GM12878 (cell line): ENCODE results near the gene C1orf87. TPM values are rescaled to one million over a fixed set of nuclear protein-coding genes. Genes with fewer than 3 reads are reported as not detected.

Source experiments
- ATAC-seq: fragments of 200-7000 bp; cut with Tn5 transposase; 3 replicates; pipeline ENCODE4 v1.9.1; 2020; ENCODE audit warnings: mild to moderate bottlenecking, moderate library complexity
- BruUV-seq: library from RNA; stranded (reverse); fragments of 400-500 nt; replicated peaks from 2 replicates; lab custom pipeline; 2021; lab: Mats Ljungman, UMichigan
- CTCF ChIA-PET: fragments of 300-600 bp; sonication (Branson Sonifier 250); formaldehyde crosslinking; extraction: SDS; loops from one replicate; lab custom pipeline; 2021; ENCODE audit warnings: inconsistent platforms; lab: Yijun Ruan, JAX
- POLR2A ChIA-PET: fragments of 350-600 bp; formaldehyde crosslinking; extraction: SDS; loops from one replicate; lab custom pipeline; 2021; ENCODE audit warnings: inconsistent platforms; lab: Charles Lee
- RAD21 ChIA-PET: fragments of 300-600 bp; sonication (Branson Sonifier 250); formaldehyde crosslinking; loops from one replicate; lab custom pipeline; 2023; ENCODE audit warnings: antibody characterized with exemption; ENCODE audit not compliant: unreplicated experiment; lab: Charles Lee
- SMC1A ChIA-PET: fragments of 300-600 bp; sonication (Branson Sonifier 250); formaldehyde crosslinking; loops from one replicate; lab custom pipeline; 2023; ENCODE audit not compliant: unreplicated experiment, uncharacterized antibody; lab: Charles Lee
- DNase-seq: peaks from one replicate; pipeline ENCODE4 v3.0.0-alpha.2; 2011; ENCODE audit warnings: low read depth, low spot score
- FAIRE-seq: peaks from 3 replicates; lab custom pipeline; 2011; peaks lifted over from hg19 to GRCh38; lab: Jason Lieb, UNC
- H2AFZ ChIP-seq: 2 replicates; pipeline ENCODE4 v1.6.0; 2011; ENCODE audit warnings: low read depth, low read length, control low read depth; ENCODE audit not compliant: control insufficient read depth
- H3K27ac ChIP-seq: 2 replicates; pipeline ENCODE4 v1.5.1; 2011; ENCODE audit warnings: control low read depth; ENCODE audit not compliant: control insufficient read depth, insufficient read depth
- H3K27me3 ChIP-seq, 2 experiments: replicated peaks in 1 of 2; 2 replicates each; pipeline versions ENCODE4 v1.6.0 to v1.6.1; 2011; ENCODE audit warnings: low read length in 1 of 2; ENCODE audit not compliant: control insufficient read depth in 2 of 2, insufficient read depth in 2 of 2
- H3K36me3 ChIP-seq, 2 experiments: 2 replicates each; pipeline ENCODE4 v1.5.1; 2011; ENCODE audit warnings: low read length in 1 of 2; ENCODE audit not compliant: control insufficient read depth in 2 of 2, insufficient read depth in 2 of 2
- H3K4me1 ChIP-seq: 2 replicates; pipeline ENCODE4 v1.6.1; 2011; ENCODE audit warnings: mild to moderate bottlenecking, low read length, moderate library complexity, mixed read lengths; ENCODE audit not compliant: control insufficient read depth, insufficient read depth
- H3K4me2 ChIP-seq: 2 replicates; pipeline ENCODE4 v1.6.0; 2011; ENCODE audit warnings: control low read depth; ENCODE audit not compliant: control insufficient read depth, insufficient read depth
- H3K4me3 ChIP-seq: fragments of 200-600 bp; sonication (generic); 2 replicates; pipeline ENCODE4 v1.5.1; 2016
- H3K79me2 ChIP-seq: 2 replicates; pipeline ENCODE4 v1.6.0; 2011; ENCODE audit warnings: low read length; ENCODE audit not compliant: control insufficient read depth, insufficient read depth
- H3K9ac ChIP-seq: 2 replicates; pipeline ENCODE4 v1.8.0; 2011; ENCODE audit warnings: low read length, control low read depth, mixed read lengths; ENCODE audit not compliant: control insufficient read depth, insufficient read depth
- H3K9me3 ChIP-seq: replicated peaks from 3 replicates; pipeline ENCODE4 v1.5.1; 2011; ENCODE audit warnings: mild to moderate bottlenecking, low read length; ENCODE audit not compliant: control insufficient read depth, insufficient read depth
- H4K20me1 ChIP-seq: 2 replicates; pipeline ENCODE4 v1.6.0; 2011; ENCODE audit not compliant: control insufficient read depth, insufficient read depth
- ETV6 ChIP-seq, 2 experiments: fragments of 450-650 bp in 1 of 2; IDR thresholded peaks in 1 of 2; conservative IDR thresholded peaks in 1 of 2; 2 replicates each; pipeline ENCODE4 v1.6.1; 2014; ENCODE audit warnings: antibody characterized with exemption in 1 of 2, borderline replicate concordance in 1 of 2, low read depth in 1 of 2, mild to moderate bottlenecking in 1 of 2, moderate library complexity in 1 of 2
- EZH2 ChIP-seq: IDR thresholded peaks from 2 replicates; pipeline ENCODE4 v1.6.1; 2012; ENCODE audit warnings: low read depth, mild to moderate bottlenecking, control low read depth, inconsistent platforms, low read length, borderline replicate concordance; ENCODE audit not compliant: control insufficient read depth
- FOS ChIP-seq: IDR thresholded peaks from 3 replicates; pipeline ENCODE4 v1.6.1; 2011; ENCODE audit warnings: borderline replicate concordance; ENCODE audit not compliant: insufficient read length; ENCODE audit errors: extremely low read depth
- KAT2A ChIP-seq: conservative IDR thresholded peaks from 2 replicates; pipeline ENCODE4 v1.6.1; 2011; ENCODE audit warnings: low read depth, low read length; ENCODE audit not compliant: control insufficient read depth
- MEF2B ChIP-seq: fragments of 450-650 bp; IDR thresholded peaks from 2 replicates; pipeline ENCODE4 v1.6.1; 2018; ENCODE audit warnings: mild to moderate bottlenecking, moderate library complexity; ENCODE audit not compliant: partially characterized antibody, poor library complexity, severe bottlenecking
- MLLT1 ChIP-seq: fragments of 450-650 bp; IDR thresholded peaks from 2 replicates; pipeline ENCODE4 v1.6.1; 2016; ENCODE audit warnings: mild to moderate bottlenecking
- NFYB ChIP-seq: IDR thresholded peaks from 2 replicates; pipeline ENCODE4 v1.6.1; 2011; ENCODE audit warnings: low read depth, mild to moderate bottlenecking, low read length, improper control_type of control experiment, moderate library complexity; ENCODE audit not compliant: insufficient read depth
- PBX3 ChIP-seq: IDR thresholded peaks from 2 replicates; pipeline ENCODE4 v1.6.1; 2011; ENCODE audit warnings: mild to moderate bottlenecking, low read depth, low read length, moderate library complexity; ENCODE audit not compliant: insufficient replicate concordance
- POLR2A ChIP-seq: IDR thresholded peaks from 2 replicates; pipeline ENCODE4 v1.6.1; 2011; ENCODE audit warnings: low read depth, mild to moderate bottlenecking, low read length
- POLR2AphosphoS5 ChIP-seq: IDR thresholded peaks from 2 replicates; pipeline ENCODE4 v1.6.1; 2011; ENCODE audit warnings: mild to moderate bottlenecking, low read length, inconsistent platforms
- RCOR1 ChIP-seq: conservative IDR thresholded peaks from 2 replicates; pipeline ENCODE4 v1.6.1; 2012; ENCODE audit warnings: low read depth, low read length, improper control_type of control experiment
- SUZ12 ChIP-seq: fragments of 200-600 bp; sonication (generic); IDR thresholded peaks from one replicate; pipeline ENCODE4 v1.6.1; 2018; ENCODE audit warnings: antibody characterized with exemption, mild to moderate bottlenecking; ENCODE audit not compliant: unreplicated experiment
- TARDBP ChIP-seq: IDR thresholded peaks from 2 replicates; pipeline ENCODE4 v1.6.1; 2016; ENCODE audit warnings: borderline replicate concordance
- TCF12 ChIP-seq: IDR thresholded peaks from 2 replicates; pipeline ENCODE4 v1.6.1; 2011; ENCODE audit warnings: low read depth, mild to moderate bottlenecking, low read length
- ZNF24 ChIP-seq: fragments of 450-650 bp; IDR thresholded peaks from 2 replicates; pipeline ENCODE4 v1.6.1; 2017; ENCODE audit warnings: antibody characterized with exemption, mild to moderate bottlenecking
- WGBS: methylation state at CpG from one replicate; pipeline ENCODE4 v1.1.6; 2016; ENCODE audit warnings: low lambda C conversion rate; ENCODE audit not compliant: insufficient replicate concordance, insufficient coverage; ENCODE audit errors: missing lambda C conversion rate; 5-methylcytosine and 5-hydroxymethylcytosine counted together
- in situ Hi-C: fragments of 300-500 bp; cut with MboI; formaldehyde crosslinking; loops from 9 replicates; pipeline ENCODE4 v1.14.3; 2018; ENCODE audit warnings: mixed read lengths
- intact Hi-C: fragments of 100-400 bp; cut with micrococcal nuclease; formaldehyde crosslinking; loops from one replicate; pipeline ENCODE4 v1.14.2; 2022; ENCODE audit not compliant: unreplicated experiment
- polyA plus RNA-seq, 11 experiments: library from polyadenylated mRNA; depleted of rRNA in 4 of 11; unstranded in 6 of 11; stranded (reverse) in 5 of 11; fragments of >200 nt; fragmentation: Nextera tagmentation in 4 of 11; fragmentation: Illumina TruSeq in 1 of 11; extraction: Ambion mirVana in 4 of 11; extraction: Trizol in 1 of 11; gene quantifications; 1 replicate in 1 of 11; 2 replicates in 10 of 11; pipeline versions ENCODE4 v1.2.1 to v1.2.3, GENCODE V29; 2011 to 2016; ENCODE audit warnings: inconsistent platforms in 2 of 11, missing spikeins in 2 of 11, low read depth in 1 of 11
- total RNA-seq, 4 experiments: library from RNA; depleted of rRNA in 3 of 4; stranded (reverse); fragments of >200 nt in 3 of 4; fragmentation: Illumina TruSeq in 1 of 4; extraction: Trizol in 1 of 4; gene quantifications; 2 replicates each; pipeline versions ENCODE4 v1.2.1 to v1.2.3, GENCODE V29; 2013 to 2021
- TF ChIP-seq, protein P1 (sequence below): fragments of 450-650 bp; IDR thresholded peaks from 2 replicates; pipeline ENCODE4 v1.6.1; 2018; ENCODE audit warnings: mild to moderate bottlenecking, low read depth, moderate library complexity; ENCODE audit not compliant: partially characterized antibody

Gene C1orf87
- total and polyA plus RNA-seq, 10 of the 15 experiments (the other 5 are each of a cell fraction or from before 2014, with no cell fraction given), result not detected

- in situ Hi-C loops (no loop called here), intact Hi-C loops (no loop called here)
- Histone ChIP-seq H3K4me1 (no peaks in the 10 kb centered on the region), H3K9ac (no peak overlapping the region), H2AFZ (no peak overlapping the region), H3K36me3 (no peaks in the 10 kb centered on the region), H3K27me3 (no peaks in the 10 kb centered on the region; a peak in 1 of 4 replicates), H3K79me2 (no peaks in the 10 kb centered on the region), H3K9me3 (no peaks in the 10 kb centered on the region), H3K4me2 (no peak overlapping the region), H3K27ac (no peak overlapping the region), H3K4me3 (no peak overlapping the region), H4K20me1 (no peaks in the 10 kb centered on the region)
- CTCF ChIA-PET, result no interaction called here
- RAD21 ChIA-PET, result no interaction called here
- WGBS, result 0% methylated on average over 1 of the region's 1 CpG
- BruUV-seq, result no TSS peak
- DNase-seq, result no peak
- no peak for ATAC-seq
- TF ChIP-seq TCF12, result no peak
- no peak for TF ChIP-seq EZH2
- no peak for TF ChIP-seq RCOR1
- TF ChIP-seq KAT2A, result no peak
- no peak for TF ChIP-seq ZNF24
- no peak for TF ChIP-seq FOS
- TF ChIP-seq, protein P1, sequence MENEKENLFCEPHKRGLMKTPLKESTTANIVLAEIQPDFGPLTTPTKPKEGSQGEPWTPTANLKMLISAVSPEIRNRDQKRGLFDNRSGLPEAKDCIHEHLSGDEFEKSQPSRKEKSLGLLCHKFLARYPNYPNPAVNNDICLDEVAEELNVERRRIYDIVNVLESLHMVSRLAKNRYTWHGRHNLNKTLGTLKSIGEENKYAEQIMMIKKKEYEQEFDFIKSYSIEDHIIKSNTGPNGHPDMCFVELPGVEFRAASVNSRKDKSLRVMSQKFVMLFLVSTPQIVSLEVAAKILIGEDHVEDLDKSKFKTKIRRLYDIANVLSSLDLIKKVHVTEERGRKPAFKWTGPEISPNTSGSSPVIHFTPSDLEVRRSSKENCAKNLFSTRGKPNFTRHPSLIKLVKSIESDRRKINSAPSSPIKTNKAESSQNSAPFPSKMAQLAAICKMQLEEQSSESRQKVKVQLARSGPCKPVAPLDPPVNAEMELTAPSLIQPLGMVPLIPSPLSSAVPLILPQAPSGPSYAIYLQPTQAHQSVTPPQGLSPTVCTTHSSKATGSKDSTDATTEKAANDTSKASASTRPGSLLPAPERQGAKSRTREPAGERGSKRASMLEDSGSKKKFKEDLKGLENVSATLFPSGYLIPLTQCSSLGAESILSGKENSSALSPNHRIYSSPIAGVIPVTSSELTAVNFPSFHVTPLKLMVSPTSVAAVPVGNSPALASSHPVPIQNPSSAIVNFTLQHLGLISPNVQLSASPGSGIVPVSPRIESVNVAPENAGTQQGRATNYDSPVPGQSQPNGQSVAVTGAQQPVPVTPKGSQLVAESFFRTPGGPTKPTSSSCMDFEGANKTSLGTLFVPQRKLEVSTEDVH, result no peak
- TF ChIP-seq POLR2A, result no peak
- TF ChIP-seq NFYB, result no peak
- TF ChIP-seq TARDBP, result no peak
- no peak for TF ChIP-seq SUZ12
- TF ChIP-seq MEF2B, result no peak
- no peak for TF ChIP-seq ETV6 (conservative IDR thresholded peaks at IDR 0.05 in 1 of 2, IDR thresholded peaks at IDR 0.05 in 1 of 2; ENCODE audit: borderline replicate concordance in 1 of 2, low read depth in 1 of 2)
- no peak for TF ChIP-seq MLLT1
- TF ChIP-seq POLR2AphosphoS5, result no peak
- no peak for TF ChIP-seq PBX3
- no peak for FAIRE-seq
- SMC1A ChIA-PET, result interaction anchor here (1.0 to 1.6 kb wide), 2 partner anchors 81 to 1990 kb away, joined by 3 read pairs; no protein-coding TSS in a partner anchor
- POLR2A ChIA-PET, result interaction anchor here (0.5 kb wide), 1 partner anchor 247 kb away, joined by 4 read pairs; no protein-coding TSS in a partner anchor
Observed at GRCh38 chr1:60071296-60071695, 2.3 kb downstream of the C1orf87 start.
